SK-N-SH treated with all-trans-retinoic acid at 6 μM for 48 hours (cell line): ENCODE results near the gene TMBIM1.

ENCODE experiments used
- ATAC-seq: fragments of 200-7000 bp; cut with Tn5 transposase; 3 replicates; pipeline ENCODE4 v1.9.1; 2020; ENCODE audit warnings: mild to moderate bottlenecking, moderate library complexity
- ARNTL ChIP-seq: fragments of 450-650 bp; formaldehyde crosslinking; IDR thresholded peaks from 2 replicates; pipeline ENCODE4 v1.5.0; 2020; ENCODE audit warnings: low read depth, mild to moderate bottlenecking, moderate library complexity, borderline replicate concordance
- BACH2 ChIP-seq: fragments of 250-450 bp; sonication (Bioruptor Pico); IDR thresholded peaks from 2 replicates; pipeline ENCODE4 v1.9.0; 2021; ENCODE audit warnings: mild to moderate bottlenecking, borderline replicate concordance
- CREB5 ChIP-seq: fragments of 250-450 bp; sonication (Bioruptor Pico); IDR thresholded peaks from 2 replicates; pipeline ENCODE4 v1.5.1; 2020; ENCODE audit warnings: low read depth, mild to moderate bottlenecking, moderate library complexity
- CSDC2 ChIP-seq: fragments of 250-450 bp; sonication (Bioruptor Pico); IDR thresholded peaks from 2 replicates; pipeline ENCODE4 v1.5.0; 2020; ENCODE audit warnings: mild to moderate bottlenecking, moderate library complexity
- CSRNP3 ChIP-seq: fragments of 250-450 bp; sonication (Bioruptor Pico); IDR thresholded peaks from 2 replicates; pipeline ENCODE4 v1.5.1; 2021; ENCODE audit warnings: mild to moderate bottlenecking, moderate library complexity
- GLIS3 ChIP-seq: fragments of 250-450 bp; sonication (Bioruptor Pico); IDR thresholded peaks from 2 replicates; pipeline ENCODE4 v1.5.0; 2020; ENCODE audit warnings: mild to moderate bottlenecking, moderate library complexity
- ISL1 ChIP-seq: fragments of 250-450 bp; sonication (Bioruptor Pico); IDR thresholded peaks from 2 replicates; pipeline ENCODE4 v2.1.2; 2022; ENCODE audit warnings: mild to moderate bottlenecking, moderate library complexity
- POU6F1 ChIP-seq: fragments of 250-450 bp; sonication (Bioruptor Pico); IDR thresholded peaks from 2 replicates; pipeline ENCODE4 v1.8.0; 2021; ENCODE audit warnings: low read depth, mild to moderate bottlenecking, moderate library complexity, borderline replicate concordance
- PPARA ChIP-seq: fragments of 250-450 bp; sonication (Bioruptor Pico); IDR thresholded peaks from 2 replicates; pipeline ENCODE4 v1.5.0; 2020; ENCODE audit warnings: mild to moderate bottlenecking, borderline replicate concordance
- RARB ChIP-seq: fragments of 250-450 bp; sonication (Bioruptor Pico); IDR thresholded peaks from 2 replicates; pipeline ENCODE4 v1.8.0; 2021; ENCODE audit warnings: mild to moderate bottlenecking, moderate library complexity
- SNAI2 ChIP-seq: fragments of 250-450 bp; sonication (Bioruptor Pico); IDR thresholded peaks from 2 replicates; pipeline ENCODE4 v1.5.0; 2020; ENCODE audit warnings: mild to moderate bottlenecking, moderate library complexity
- TCF4 ChIP-seq: fragments of 250-450 bp; sonication (Bioruptor Pico); IDR thresholded peaks from 2 replicates; pipeline ENCODE4 v1.8.0; 2021; ENCODE audit warnings: mild to moderate bottlenecking, moderate library complexity, borderline replicate concordance
- TOX ChIP-seq: fragments of 250-450 bp; sonication (Bioruptor Pico); IDR thresholded peaks from 2 replicates; pipeline ENCODE4 v1.8.0; 2021; ENCODE audit warnings: mild to moderate bottlenecking, moderate library complexity, borderline replicate concordance
- ZFP3 ChIP-seq: fragments of 250-450 bp; sonication (Bioruptor Pico); IDR thresholded peaks from 2 replicates; pipeline ENCODE4 v1.5.0; 2020; ENCODE audit warnings: mild to moderate bottlenecking, moderate library complexity
- ZFP30 ChIP-seq: fragments of 450-650 bp; formaldehyde crosslinking; IDR thresholded peaks from 2 replicates; pipeline ENCODE4 v1.5.0; 2022; ENCODE audit warnings: mild to moderate bottlenecking, moderate library complexity
- ZNF565 ChIP-seq: fragments of 450-650 bp; formaldehyde crosslinking; conservative IDR thresholded peaks from 2 replicates; pipeline ENCODE4 v1.5.0; 2020; ENCODE audit warnings: low read depth, mild to moderate bottlenecking, moderate library complexity
- ZNF8 ChIP-seq: fragments of 450-650 bp; formaldehyde crosslinking; IDR thresholded peaks from 2 replicates; pipeline ENCODE4 v1.5.0; 2020; ENCODE audit warnings: mild to moderate bottlenecking, moderate library complexity
- TF ChIP-seq, protein P1 (sequence below): fragments of 250-450 bp; sonication (Bioruptor Pico); IDR thresholded peaks from 2 replicates; pipeline ENCODE4 v1.8.0; 2020; ENCODE audit warnings: mild to moderate bottlenecking, moderate library complexity, borderline replicate concordance

The TMBIM1 gene

DNA sequence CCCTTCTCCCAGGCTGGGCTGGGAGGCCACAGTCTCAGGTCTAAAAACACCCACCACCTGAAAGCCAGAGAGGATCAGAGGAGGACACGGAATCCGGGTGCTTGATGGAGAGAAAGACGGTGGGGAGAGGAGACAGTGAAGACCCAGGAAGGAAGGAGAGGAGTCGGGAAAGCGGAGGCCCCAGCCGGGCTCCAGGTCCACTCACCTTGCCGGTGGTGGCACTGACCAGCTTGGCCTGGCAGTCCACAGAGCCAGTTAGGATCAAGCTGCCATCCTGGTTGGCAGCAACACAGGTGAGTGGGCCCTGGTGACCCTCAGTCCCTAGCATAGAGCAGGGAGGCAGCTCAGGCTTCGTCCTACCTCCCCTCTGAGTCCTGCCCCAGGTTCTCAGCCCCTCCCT is 26.7 kb downstream of the TMBIM1 start (continued):
- no peak for TF ChIP-seq RARB (CRISPR knock-in tag)
- TF ChIP-seq BACH2, result no peak
- TF ChIP-seq CREB5, result no peak
- TF ChIP-seq ZNF565 (CRISPR knock-in tag), result no peak

GRCh38 chr2:218264773-218265561 is 27.3 kb downstream of the TMBIM1 start:
- TF ChIP-seq TCF4 (CRISPR knock-in tag), result no peak
- TF ChIP-seq POU6F1 (CRISPR knock-in tag), result no peak
- TF ChIP-seq CSDC2, result no peak
- no peak for TF ChIP-seq RARB (CRISPR knock-in tag)
- no peak for TF ChIP-seq CSRNP3 (CRISPR knock-in tag)
- no peak for TF ChIP-seq ARNTL
- TF ChIP-seq SNAI2 (CRISPR knock-in tag), result no peak
- no peak for TF ChIP-seq ZFP30
- no peak for TF ChIP-seq ZFP3 (CRISPR knock-in tag)
- TF ChIP-seq TOX, result no peak
- TF ChIP-seq BACH2, result no peak
- ATAC-seq, result no peak

- no peak for TF ChIP-seq TCF4 (CRISPR knock-in tag)
- TF ChIP-seq, protein P1, sequence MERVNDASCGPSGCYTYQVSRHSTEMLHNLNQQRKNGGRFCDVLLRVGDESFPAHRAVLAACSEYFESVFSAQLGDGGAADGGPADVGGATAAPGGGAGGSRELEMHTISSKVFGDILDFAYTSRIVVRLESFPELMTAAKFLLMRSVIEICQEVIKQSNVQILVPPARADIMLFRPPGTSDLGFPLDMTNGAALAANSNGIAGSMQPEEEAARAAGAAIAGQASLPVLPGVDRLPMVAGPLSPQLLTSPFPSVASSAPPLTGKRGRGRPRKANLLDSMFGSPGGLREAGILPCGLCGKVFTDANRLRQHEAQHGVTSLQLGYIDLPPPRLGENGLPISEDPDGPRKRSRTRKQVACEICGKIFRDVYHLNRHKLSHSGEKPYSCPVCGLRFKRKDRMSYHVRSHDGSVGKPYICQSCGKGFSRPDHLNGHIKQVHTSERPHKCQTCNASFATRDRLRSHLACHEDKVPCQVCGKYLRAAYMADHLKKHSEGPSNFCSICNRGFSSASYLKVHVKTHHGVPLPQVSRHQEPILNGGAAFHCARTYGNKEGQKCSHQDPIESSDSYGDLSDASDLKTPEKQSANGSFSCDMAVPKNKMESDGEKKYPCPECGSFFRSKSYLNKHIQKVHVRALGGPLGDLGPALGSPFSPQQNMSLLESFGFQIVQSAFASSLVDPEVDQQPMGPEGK (CRISPR knock-in tag), result no peak
- no peak for TF ChIP-seq ISL1
- no peak for TF ChIP-seq ARNTL
- TF ChIP-seq GLIS3 (CRISPR knock-in tag), result no peak
- TF ChIP-seq CSDC2, result no peak
- TF ChIP-seq, all 23 proteins: peak for 0
Measured at GRCh38 chr2:218263817-218264641, 28.3 kb downstream of the TMBIM1 start.

DNA sequence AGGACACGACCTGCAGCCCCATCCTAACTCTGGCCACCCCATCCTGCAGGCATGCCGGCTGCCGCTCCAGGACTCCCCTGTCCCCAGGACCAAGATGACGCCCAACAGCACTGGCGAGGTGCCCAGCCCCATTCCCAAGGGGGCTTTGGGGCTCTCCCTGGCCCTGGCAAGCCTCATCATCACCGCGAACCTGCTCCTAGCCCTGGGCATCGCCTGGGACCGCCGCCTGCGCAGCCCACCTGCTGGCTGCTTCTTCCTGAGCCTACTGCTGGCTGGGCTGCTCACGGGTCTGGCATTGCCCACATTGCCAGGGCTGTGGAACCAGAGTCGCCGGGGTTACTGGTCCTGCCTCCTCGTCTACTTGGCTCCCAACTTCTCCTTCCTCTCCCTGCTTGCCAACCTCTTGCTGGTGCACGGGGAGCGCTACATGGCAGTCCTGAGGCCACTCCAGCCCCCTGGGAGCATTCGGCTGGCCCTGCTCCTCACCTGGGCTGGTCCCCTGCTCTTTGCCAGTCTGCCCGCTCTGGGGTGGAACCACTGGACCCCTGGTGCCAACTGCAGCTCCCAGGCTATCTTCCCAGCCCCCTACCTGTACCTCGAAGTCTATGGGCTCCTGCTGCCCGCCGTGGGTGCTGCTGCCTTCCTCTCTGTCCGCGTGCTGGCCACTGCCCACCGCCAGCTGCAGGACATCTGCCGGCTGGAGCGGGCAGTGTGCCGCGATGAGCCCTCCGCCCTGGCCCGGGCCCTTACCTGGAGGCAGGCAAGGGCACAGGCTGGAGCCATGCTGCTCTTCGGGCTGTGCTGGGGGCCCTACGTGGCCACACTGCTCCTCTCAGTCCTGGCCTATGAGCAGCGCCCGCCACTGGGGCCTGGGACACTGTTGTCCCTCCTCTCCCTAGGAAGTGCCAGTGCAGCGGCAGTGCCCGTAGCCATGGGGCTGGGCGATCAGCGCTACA is 29.4 kb downstream of the TMBIM1 start:
- no peak for ATAC-seq
- TF ChIP-seq PPARA (no peak), ZFP30 (no peak), SNAI2 (CRISPR knock-in tag) (no peak), ZNF565 (CRISPR knock-in tag) (no peak), CSRNP3 (CRISPR knock-in tag) (no peak), ISL1 (no peak), CSDC2 (no peak), ZNF8 (no peak), ARNTL (no peak), BACH2 (no peak)
- TF ChIP-seq, protein P1 (CRISPR knock-in tag), result no peak

More at GRCh38 chr2:218263817-218264641, 28.3 kb downstream of the TMBIM1 start:
- no peak for ATAC-seq
